WI38 (cell line): ENCODE measurements around the gene RBM47.
"Not testable (repeated sequence)": the region's sequence is repeated elsewhere in the genome, so short reads cannot be mapped to it uniquely, and the experiment has no call there.

ENCODE experiments used
- H3K4me3 ChIP-seq: 2 replicates; pipeline ENCODE4 v1.5.1; 2011; ENCODE audit warnings: low read depth, mild to moderate bottlenecking, control low read depth, low read length
- TF ChIP-seq, protein P1 (sequence below): IDR thresholded peaks from 2 replicates; pipeline ENCODE4 v1.5.1; 2012; ENCODE audit warnings: low read depth, mild to moderate bottlenecking, control low read depth, low read length

The RBM47 gene

DNA sequence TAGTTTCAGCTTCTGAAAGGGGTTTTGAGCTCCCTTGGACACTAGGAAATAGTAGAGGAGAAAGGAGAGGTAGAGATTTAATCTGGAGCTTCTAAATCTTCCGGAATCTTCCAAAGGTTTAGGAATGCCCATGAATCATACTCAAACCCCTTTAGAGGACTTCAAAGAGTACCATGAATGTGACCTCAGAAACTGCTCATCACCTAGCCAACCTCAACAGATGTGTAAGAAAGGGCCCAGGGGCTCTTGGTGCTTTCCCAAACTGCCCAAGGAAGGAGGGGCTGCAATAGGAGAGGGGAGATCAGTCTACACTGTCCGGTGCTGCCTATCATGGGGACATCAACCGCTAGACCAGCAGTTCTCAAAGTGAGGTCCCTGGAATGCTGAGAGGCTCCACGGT is 109.1 kb downstream of the RBM47 start:
- TF ChIP-seq, protein P1, sequence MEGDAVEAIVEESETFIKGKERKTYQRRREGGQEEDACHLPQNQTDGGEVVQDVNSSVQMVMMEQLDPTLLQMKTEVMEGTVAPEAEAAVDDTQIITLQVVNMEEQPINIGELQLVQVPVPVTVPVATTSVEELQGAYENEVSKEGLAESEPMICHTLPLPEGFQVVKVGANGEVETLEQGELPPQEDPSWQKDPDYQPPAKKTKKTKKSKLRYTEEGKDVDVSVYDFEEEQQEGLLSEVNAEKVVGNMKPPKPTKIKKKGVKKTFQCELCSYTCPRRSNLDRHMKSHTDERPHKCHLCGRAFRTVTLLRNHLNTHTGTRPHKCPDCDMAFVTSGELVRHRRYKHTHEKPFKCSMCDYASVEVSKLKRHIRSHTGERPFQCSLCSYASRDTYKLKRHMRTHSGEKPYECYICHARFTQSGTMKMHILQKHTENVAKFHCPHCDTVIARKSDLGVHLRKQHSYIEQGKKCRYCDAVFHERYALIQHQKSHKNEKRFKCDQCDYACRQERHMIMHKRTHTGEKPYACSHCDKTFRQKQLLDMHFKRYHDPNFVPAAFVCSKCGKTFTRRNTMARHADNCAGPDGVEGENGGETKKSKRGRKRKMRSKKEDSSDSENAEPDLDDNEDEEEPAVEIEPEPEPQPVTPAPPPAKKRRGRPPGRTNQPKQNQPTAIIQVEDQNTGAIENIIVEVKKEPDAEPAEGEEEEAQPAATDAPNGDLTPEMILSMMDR, result no peak
- H3K4me3 ChIP-seq, result no peak overlapping the region

DNA sequence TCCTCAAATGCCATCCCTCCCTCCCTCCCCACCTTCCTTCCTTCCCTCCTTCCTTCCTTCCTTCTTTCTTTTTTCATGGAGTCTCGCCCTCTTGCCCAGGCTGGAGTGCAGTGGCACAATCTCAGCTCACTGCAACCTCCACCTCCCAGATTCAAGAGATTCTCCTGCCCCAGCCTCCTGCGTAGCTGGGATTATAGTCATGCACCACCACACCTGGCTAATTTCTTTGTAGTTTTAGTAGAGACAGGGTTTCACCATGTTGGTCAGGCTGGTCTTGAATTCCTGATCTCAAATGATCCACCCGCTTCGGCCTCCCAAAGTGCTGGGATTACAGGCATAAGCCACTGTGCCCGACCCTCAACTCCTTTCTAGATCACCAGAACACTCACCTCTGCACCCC is 112.6 kb downstream of the RBM47 start:
- not testable (repeated sequence) for H3K4me3 ChIP-seq

DNA sequence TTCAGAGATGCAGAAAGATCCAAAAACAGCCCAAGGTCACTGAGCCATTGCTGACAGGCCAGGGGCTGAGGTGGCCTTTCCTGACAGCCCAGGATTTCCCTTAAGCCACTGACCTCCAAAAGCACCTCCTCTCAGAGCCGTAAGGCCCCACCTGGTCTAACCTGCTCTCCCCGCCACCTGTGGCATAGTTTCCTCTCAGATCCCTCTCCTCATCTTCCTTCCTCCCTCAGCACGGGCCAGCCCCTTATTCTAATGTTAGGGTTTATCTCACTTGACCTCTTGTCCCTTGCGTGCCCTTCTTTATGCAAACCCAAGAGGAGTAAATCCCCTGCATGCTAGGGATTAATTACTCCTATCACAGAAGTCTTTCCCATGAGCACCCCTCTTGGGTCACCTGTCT is 113.0 kb downstream of the RBM47 start:
- TF ChIP-seq, protein P1, result no peak
- no peak overlapping the region for H3K4me3 ChIP-seq

DNA sequence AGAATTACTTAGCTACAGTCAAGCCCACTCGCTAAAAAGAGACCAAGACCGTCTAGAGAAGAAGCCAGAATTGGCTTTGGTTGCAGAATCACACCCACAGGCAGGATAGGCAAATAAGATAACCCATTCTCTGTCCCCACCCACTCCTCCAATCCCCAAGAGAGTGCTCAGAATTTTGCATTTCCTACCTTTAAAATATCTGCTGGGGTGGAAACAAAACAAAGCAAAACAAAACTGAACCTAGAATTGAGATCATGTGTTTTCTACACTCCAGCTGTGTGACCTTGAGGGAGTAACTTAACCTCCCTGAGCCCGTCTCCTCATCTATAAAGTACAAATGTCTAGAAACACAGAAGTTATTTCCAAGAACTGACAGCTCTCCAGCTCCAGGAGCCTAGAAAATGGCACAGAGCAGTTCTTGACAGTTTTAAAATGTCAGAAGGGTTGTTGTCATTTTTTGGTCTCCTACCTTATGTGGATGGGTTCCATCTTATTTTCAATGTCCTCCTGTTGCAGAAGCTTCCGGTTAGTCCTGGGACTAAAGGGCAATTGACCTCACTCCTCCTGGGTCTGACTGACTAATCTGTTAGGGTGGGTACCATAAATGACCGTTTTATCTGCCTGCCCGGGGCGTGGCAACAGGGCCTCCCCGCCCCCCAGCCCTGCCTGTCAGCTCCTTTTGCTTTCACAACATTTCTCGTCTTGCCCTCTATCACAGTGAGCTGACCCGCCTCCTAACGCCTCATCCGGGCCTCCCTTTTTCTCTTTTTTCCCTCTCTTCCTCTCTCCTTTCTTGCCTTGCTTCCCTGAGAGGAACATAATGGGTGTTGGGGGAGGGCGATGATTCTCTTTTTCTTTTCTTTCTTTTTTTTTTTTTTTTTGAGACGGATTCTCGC is 114.0 kb downstream of the RBM47 start:
- TF ChIP-seq, protein P1, result no peak
- no peak overlapping the region for H3K4me3 ChIP-seq

DNA sequence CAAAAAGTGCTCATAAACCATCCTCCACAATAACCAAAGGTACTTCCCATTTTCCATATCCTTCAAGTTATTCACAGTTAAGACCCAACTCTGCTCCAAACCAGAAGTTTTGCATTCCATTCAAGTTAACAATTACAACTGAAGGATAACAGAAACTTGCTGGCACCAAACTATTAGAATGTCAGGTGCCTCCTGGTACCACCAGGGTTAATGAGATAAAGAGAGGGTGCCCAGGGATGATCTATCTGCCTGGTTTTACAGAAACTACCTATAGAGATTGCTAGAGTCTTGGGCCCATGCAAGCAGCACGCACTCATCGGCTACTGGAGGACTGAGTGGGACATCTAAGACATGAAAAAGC is 114.6 kb downstream of the RBM47 start:
- no peak overlapping the region for H3K4me3 ChIP-seq
- TF ChIP-seq, protein P1, result no peak

DNA sequence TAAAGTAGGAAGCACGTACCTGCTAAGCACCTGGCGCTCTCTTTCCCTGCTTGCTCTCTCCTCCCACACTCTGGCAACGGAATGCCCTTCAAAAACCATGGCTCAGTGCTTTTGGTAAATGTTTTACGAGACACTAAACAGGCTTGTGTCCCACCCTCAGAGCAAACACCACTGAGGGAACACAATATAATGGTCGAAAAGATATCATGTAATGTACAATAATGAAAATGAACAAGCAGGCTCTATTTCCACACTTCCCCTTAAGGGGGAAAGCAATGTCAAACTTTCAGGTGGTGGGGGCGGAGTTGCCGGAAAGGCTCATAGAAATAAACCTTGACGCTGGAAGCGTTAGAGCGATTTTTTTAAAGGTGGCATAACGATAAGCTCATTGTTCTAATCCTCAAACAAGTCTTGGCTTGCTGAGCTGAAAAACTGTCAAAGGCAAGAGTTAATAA is 115.1 kb downstream of the RBM47 start:
- TF ChIP-seq, protein P1, result no peak
- no peak overlapping the region for H3K4me3 ChIP-seq

DNA sequence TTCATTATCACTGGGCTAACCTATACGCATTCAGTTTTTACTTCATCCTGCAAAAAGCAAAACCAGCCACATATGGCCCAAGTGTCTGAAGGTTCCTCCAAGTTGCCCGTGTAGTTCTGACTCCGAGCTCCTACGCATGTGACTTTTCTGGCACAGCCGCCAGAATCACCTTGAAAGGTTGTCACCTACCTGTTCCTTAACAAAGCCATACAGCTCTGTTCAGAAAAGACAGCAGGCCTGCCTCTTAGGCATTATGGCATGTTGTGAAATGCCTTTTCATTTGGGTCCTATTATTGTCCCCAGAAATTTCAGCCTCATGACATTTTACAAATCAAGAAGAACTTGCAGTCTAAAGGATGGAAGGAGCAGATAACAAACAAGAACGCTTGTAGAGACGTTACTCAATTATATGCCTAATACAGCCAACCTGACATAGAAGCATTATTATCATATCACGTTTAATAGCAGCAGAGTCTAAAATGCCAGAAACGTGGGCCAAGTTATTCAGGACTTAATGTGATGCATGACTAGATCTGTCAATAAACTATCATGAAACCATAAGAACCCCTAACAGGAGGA is 118.5 kb downstream of the RBM47 start:
- H3K4me3 ChIP-seq, result no peak overlapping the region
- TF ChIP-seq, protein P1, result no peak

DNA sequence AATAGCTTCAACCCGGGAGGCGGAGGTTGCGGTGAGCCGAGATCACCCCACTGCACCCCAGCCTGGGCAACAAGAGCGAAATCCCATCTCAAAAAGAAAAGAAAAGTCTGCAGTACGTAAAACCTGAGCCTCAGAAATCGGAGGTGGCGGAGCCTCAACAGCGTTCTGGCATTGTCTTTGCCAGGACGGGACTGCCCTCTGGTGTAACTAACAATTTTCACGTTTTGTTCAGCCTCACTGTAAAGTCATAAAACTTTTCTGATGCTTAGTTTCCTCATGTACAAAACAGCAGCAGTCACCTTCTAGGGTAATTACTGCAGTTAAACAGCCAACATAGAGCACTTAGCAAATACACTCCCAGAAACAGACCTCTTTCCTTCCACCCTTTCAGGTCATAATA is 121.7 kb downstream of the RBM47 start:
- TF ChIP-seq, protein P1, result no peak

More for the DNA sequence above, 121.7 kb downstream of the RBM47 start:
- H3K4me3 ChIP-seq, result no peak overlapping the region
